WTC11 (cell line): ENCODE measurements around the gene PKN3. TPM values are rescaled to one million over a fixed set of nuclear protein-coding genes. Genes with fewer than 3 reads are reported as not detected.
A peak's percentile ranks its signal among the peaks of the same experiment; 100 is the strongest.

Source experiments
- ATAC-seq: fragments of 200-7000 bp; cut with Tn5 transposase; 2 replicates; pipeline ENCODE4 v1.10.0; 2021; ENCODE audit warnings: mild to moderate bottlenecking, moderate library complexity
- CTCF ChIA-PET: fragments of 300-600 bp; sonication (Branson Sonifier 250); formaldehyde crosslinking; loops from one replicate; lab custom pipeline; 2021; ENCODE audit warnings: antibody characterized with exemption; lab: Charles Lee
- POLR2A ChIA-PET: fragments of 350-600 bp; sonication (Branson Sonifier 250); formaldehyde crosslinking; loops from one replicate; lab custom pipeline; 2021; ENCODE audit warnings: antibody characterized with exemption; lab: Charles Lee
- DNase-seq: peaks from one replicate; pipeline ENCODE4 v3.0.0; 2021; ENCODE audit warnings: low spot score
- H3K27ac Mint-ChIP-seq: 2 replicates; pipeline ENCODE4 v1.8.0; 2021; ENCODE audit warnings: mixed read lengths
- H3K27me3 Mint-ChIP-seq: 2 replicates; pipeline ENCODE4 v1.8.0; 2021; ENCODE audit warnings: low read depth, mild to moderate bottlenecking, moderate library complexity, mixed read lengths
- H3K36me3 Mint-ChIP-seq: 2 replicates; pipeline ENCODE4 v1.8.0; 2021; ENCODE audit warnings: mixed read lengths
- H3K4me1 Mint-ChIP-seq: 2 replicates; pipeline ENCODE4 v1.8.0; 2022; ENCODE audit warnings: mixed read lengths
- H3K4me3 Mint-ChIP-seq: 2 replicates; pipeline ENCODE4 v1.8.0; 2021; ENCODE audit warnings: mild to moderate bottlenecking, moderate library complexity, mixed read lengths
- H3K9me3 Mint-ChIP-seq: 2 replicates; pipeline ENCODE4 v1.8.0; 2021; ENCODE audit warnings: mixed read lengths
- ETV6 ChIP-seq: sonication (generic); formaldehyde crosslinking; IDR thresholded peaks from 2 replicates; pipeline ENCODE4 v1.8.1; 2022; ENCODE audit warnings: mild to moderate bottlenecking, missing genetic modification reagents
- FOXK1 ChIP-seq: sonication (generic); formaldehyde crosslinking; IDR thresholded peaks from 2 replicates; pipeline ENCODE4 v1.8.0; 2022; ENCODE audit warnings: mild to moderate bottlenecking, moderate library complexity, missing genetic modification reagents
- GABPB1 ChIP-seq: sonication (generic); formaldehyde crosslinking; IDR thresholded peaks from 2 replicates; pipeline ENCODE4 v1.8.1; 2023; ENCODE audit warnings: mild to moderate bottlenecking, missing genetic modification reagents
- IRF2 ChIP-seq: sonication (generic); formaldehyde crosslinking; IDR thresholded peaks from 2 replicates; pipeline ENCODE4 v1.8.0; 2022; ENCODE audit warnings: low read depth, missing genetic modification reagents, borderline replicate concordance
- NFE2L1 ChIP-seq: sonication (generic); formaldehyde crosslinking; IDR thresholded peaks from 2 replicates; pipeline ENCODE4 v1.8.1; 2023; ENCODE audit warnings: missing genetic modification reagents
- NFYB ChIP-seq: sonication (generic); formaldehyde crosslinking; conservative IDR thresholded peaks from 2 replicates; pipeline ENCODE4 v1.8.0; 2022; ENCODE audit warnings: low read depth, missing genetic modification reagents
- NR1H2 ChIP-seq: sonication (generic); formaldehyde crosslinking; IDR thresholded peaks from 2 replicates; pipeline ENCODE4 v1.9.0; 2021; ENCODE audit warnings: mild to moderate bottlenecking, moderate library complexity, missing genetic modification reagents
- RELA ChIP-seq: sonication (generic); formaldehyde crosslinking; IDR thresholded peaks from 2 replicates; pipeline ENCODE4 v1.8.1; 2022; ENCODE audit warnings: missing genetic modification reagents, mild to moderate bottlenecking, borderline replicate concordance
- TP53 ChIP-seq: sonication (generic); formaldehyde crosslinking; IDR thresholded peaks from 2 replicates; pipeline ENCODE4 v1.8.1; 2023; ENCODE audit warnings: mild to moderate bottlenecking, missing genetic modification reagents
- ZBTB21 ChIP-seq: sonication (generic); formaldehyde crosslinking; IDR thresholded peaks from 2 replicates; pipeline ENCODE4 v1.8.1; 2023; ENCODE audit warnings: mild to moderate bottlenecking, missing genetic modification reagents, borderline replicate concordance
- ZNF138 ChIP-seq: sonication (generic); formaldehyde crosslinking; conservative IDR thresholded peaks from 2 replicates; pipeline ENCODE4 v1.8.1; 2022; ENCODE audit warnings: mild to moderate bottlenecking, moderate library complexity, missing genetic modification reagents
- ZNF232 ChIP-seq: sonication (generic); formaldehyde crosslinking; IDR thresholded peaks from 2 replicates; pipeline ENCODE4 v1.8.0; 2022; ENCODE audit warnings: mild to moderate bottlenecking, missing genetic modification reagents
- total RNA-seq: library from RNA; stranded (reverse); gene quantifications from 3 replicates; pipeline ENCODE4 v1.2.3, GENCODE V29; 2021
- TF ChIP-seq, protein P1 (sequence below): fragments of 250-450 bp; sonication (Bioruptor Pico); IDR thresholded peaks from 2 replicates; pipeline ENCODE4 v1.9.0; 2021; ENCODE audit warnings: mild to moderate bottlenecking, borderline replicate concordance
- TF ChIP-seq, protein P2 (sequence below): fragments of 250-450 bp; sonication (Bioruptor Pico); IDR thresholded peaks from 2 replicates; pipeline ENCODE4 v1.9.0; 2021; ENCODE audit warnings: mild to moderate bottlenecking
- TF ChIP-seq, protein P3 (sequence below): sonication (generic); formaldehyde crosslinking; IDR thresholded peaks from 2 replicates; pipeline ENCODE4 v1.8.1; 2023; ENCODE audit warnings: mild to moderate bottlenecking, missing genetic modification reagents, moderate library complexity
- TF ChIP-seq, protein P4 (sequence below): sonication (generic); formaldehyde crosslinking; IDR thresholded peaks from 2 replicates; pipeline ENCODE4 v1.8.1; 2023; ENCODE audit warnings: mild to moderate bottlenecking, moderate library complexity, missing genetic modification reagents
- TF ChIP-seq, protein P5 (sequence below): sonication (generic); formaldehyde crosslinking; IDR thresholded peaks from 2 replicates; pipeline ENCODE4 v1.8.0; 2022; ENCODE audit warnings: mild to moderate bottlenecking, missing genetic modification reagents
- TF ChIP-seq, protein P6 (sequence below): sonication (generic); formaldehyde crosslinking; IDR thresholded peaks from 2 replicates; pipeline ENCODE4 v1.8.1; 2022; ENCODE audit warnings: mild to moderate bottlenecking, moderate library complexity, missing genetic modification reagents
- TF ChIP-seq, protein P7 (sequence below): sonication (generic); formaldehyde crosslinking; IDR thresholded peaks from 2 replicates; pipeline ENCODE4 v1.8.0; 2022; ENCODE audit warnings: mild to moderate bottlenecking, missing genetic modification reagents

PKN3 gene
- total RNA-seq, 1 experiment from 2014 or later = 24.1 TPM

DNA sequence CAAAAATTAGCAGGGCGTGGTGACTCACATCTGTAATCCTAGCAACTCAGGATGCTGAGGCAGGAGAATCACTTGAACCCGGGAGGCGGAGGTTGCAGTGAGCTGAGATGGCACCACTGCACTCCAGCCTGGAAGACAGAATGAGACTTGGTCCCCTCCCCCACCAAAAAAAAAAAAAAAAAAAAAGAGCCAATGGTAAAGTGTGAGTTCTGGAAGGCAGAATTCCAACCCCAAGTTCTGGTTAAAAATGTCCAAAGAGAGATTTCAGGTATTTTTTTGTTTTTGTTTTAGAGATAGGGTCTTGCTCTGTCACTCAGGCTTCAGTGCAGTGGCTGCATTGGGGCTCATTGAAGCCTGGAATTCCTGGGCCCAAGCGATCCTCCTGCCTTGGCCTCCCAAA lies 14.8 kb upstream of the PKN3 start (continued):
- TF ChIP-seq, protein P1, sequence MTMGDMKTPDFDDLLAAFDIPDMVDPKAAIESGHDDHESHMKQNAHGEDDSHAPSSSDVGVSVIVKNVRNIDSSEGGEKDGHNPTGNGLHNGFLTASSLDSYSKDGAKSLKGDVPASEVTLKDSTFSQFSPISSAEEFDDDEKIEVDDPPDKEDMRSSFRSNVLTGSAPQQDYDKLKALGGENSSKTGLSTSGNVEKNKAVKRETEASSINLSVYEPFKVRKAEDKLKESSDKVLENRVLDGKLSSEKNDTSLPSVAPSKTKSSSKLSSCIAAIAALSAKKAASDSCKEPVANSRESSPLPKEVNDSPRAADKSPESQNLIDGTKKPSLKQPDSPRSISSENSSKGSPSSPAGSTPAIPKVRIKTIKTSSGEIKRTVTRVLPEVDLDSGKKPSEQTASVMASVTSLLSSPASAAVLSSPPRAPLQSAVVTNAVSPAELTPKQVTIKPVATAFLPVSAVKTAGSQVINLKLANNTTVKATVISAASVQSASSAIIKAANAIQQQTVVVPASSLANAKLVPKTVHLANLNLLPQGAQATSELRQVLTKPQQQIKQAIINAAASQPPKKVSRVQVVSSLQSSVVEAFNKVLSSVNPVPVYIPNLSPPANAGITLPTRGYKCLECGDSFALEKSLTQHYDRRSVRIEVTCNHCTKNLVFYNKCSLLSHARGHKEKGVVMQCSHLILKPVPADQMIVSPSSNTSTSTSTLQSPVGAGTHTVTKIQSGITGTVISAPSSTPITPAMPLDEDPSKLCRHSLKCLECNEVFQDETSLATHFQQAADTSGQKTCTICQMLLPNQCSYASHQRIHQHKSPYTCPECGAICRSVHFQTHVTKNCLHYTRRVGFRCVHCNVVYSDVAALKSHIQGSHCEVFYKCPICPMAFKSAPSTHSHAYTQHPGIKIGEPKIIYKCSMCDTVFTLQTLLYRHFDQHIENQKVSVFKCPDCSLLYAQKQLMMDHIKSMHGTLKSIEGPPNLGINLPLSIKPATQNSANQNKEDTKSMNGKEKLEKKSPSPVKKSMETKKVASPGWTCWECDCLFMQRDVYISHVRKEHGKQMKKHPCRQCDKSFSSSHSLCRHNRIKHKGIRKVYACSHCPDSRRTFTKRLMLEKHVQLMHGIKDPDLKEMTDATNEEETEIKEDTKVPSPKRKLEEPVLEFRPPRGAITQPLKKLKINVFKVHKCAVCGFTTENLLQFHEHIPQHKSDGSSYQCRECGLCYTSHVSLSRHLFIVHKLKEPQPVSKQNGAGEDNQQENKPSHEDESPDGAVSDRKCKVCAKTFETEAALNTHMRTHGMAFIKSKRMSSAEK (CRISPR knock-in tag) = no peak
- TF ChIP-seq NR1H2 (CRISPR knock-in tag) = no peak
- TF ChIP-seq, protein P2, sequence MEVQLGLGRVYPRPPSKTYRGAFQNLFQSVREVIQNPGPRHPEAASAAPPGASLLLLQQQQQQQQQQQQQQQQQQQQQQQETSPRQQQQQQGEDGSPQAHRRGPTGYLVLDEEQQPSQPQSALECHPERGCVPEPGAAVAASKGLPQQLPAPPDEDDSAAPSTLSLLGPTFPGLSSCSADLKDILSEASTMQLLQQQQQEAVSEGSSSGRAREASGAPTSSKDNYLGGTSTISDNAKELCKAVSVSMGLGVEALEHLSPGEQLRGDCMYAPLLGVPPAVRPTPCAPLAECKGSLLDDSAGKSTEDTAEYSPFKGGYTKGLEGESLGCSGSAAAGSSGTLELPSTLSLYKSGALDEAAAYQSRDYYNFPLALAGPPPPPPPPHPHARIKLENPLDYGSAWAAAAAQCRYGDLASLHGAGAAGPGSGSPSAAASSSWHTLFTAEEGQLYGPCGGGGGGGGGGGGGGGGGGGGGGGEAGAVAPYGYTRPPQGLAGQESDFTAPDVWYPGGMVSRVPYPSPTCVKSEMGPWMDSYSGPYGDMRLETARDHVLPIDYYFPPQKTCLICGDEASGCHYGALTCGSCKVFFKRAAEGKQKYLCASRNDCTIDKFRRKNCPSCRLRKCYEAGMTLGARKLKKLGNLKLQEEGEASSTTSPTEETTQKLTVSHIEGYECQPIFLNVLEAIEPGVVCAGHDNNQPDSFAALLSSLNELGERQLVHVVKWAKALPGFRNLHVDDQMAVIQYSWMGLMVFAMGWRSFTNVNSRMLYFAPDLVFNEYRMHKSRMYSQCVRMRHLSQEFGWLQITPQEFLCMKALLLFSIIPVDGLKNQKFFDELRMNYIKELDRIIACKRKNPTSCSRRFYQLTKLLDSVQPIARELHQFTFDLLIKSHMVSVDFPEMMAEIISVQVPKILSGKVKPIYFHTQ (CRISPR knock-in tag) = no peak
- TF ChIP-seq RELA = no peak
- no peak for TF ChIP-seq NFE2L1 (CRISPR knock-in tag)
- TF ChIP-seq, all 79 proteins: peak for 0

DNA sequence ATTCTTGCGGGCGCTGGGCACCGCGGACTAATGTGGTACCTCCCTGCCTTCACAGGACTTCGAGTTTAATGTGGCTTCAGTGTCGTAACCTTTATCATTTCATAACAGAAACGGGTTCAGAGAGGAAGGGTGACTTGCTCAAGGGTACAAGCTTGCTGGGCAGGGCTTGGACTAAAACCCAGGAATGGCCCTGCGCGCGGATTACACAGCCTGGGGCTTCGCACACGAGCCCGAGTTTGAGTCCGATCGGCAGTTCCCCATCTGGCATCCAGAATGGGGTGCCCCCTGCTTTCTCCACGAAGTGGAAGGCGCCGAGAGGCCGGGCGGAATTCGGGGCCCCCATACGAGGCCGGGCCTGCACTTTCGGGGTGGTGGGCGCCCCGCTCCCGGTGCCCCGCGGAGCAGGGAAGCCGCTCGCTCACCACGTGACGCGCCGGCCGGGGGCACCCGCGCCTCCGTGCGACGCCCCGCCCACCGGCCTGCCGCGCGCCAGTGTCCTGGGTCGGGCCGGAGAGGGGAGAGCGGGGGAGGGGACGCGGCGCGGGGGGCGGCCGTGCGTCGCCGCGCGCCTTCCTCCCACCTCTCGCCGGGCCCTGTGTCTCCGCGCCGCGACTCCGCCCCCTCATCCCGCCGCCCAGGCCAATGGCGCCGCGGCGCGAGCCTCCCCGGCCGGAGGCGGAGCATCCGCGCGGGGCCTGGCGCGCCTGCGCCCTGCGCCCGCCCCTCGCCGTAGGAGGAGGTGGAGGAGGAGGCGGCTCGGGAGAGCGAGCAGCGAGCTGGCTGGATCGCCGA lies 13.6 kb upstream of the PKN3 start, which contains the start of gene SET:
SET (plus strand) TSS at position 722 of the 792 bp plus-strand sequence. CDS start 361 bp downstream, outside the sequence.
- Mint-ChIP-seq H3K9me3 (no peaks in the 10 kb centered on the region), H3K4me3 (peak within 1 kb of the TSS; percentile 96), H3K27ac (peak within 1 kb of the TSS; percentile 98), H3K36me3 (peaks cover 52% of the 10 kb centered on the region), H3K4me1 (peaks cover 57% of the 10 kb centered on the region), H3K27me3 (no peaks in the 10 kb centered on the region; the same call in 1 of the 2 replicates)
- DNase-seq (peak; percentile 93), ATAC-seq (peak; percentile 84)
- POLR2A ChIA-PET = interaction anchor here (1.0 kb wide), 2 partner anchors 9 to 136 kb away, joined by 3 to 5 read pairs; partner anchors contain the start of gene SPTAN1
- CTCF ChIA-PET = interaction anchor here (1.0 to 2.1 kb wide), 4 partner anchors 13 to 53 kb away, joined by 4 to 10 read pairs (median 6); partner anchors contain the start of gene PKN3
- TF ChIP-seq FOXK1 (CRISPR knock-in tag) (peak; percentile 61), ETV6 (CRISPR knock-in tag) (peak; percentile 55; the same call in 1 of the 2 replicates), GABPB1 (CRISPR knock-in tag) (peak; percentile 51; the same call in 1 of the 2 replicates), ZNF232 (CRISPR knock-in tag) (peak; percentile 15; the same call in 1 of the 2 replicates), ZNF138 (CRISPR knock-in tag) (no peak), NFYB (CRISPR knock-in tag) (peak; percentile 33; the same call in 1 of the 2 replicates), NR1H2 (CRISPR knock-in tag) (no peak), ZBTB21 (CRISPR knock-in tag) (no peak), TP53 (CRISPR knock-in tag) (no peak), IRF2 (CRISPR knock-in tag) (no peak)
- TF ChIP-seq, protein P3, sequence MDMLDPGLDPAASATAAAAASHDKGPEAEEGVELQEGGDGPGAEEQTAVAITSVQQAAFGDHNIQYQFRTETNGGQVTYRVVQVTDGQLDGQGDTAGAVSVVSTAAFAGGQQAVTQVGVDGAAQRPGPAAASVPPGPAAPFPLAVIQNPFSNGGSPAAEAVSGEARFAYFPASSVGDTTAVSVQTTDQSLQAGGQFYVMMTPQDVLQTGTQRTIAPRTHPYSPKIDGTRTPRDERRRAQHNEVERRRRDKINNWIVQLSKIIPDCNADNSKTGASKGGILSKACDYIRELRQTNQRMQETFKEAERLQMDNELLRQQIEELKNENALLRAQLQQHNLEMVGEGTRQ (CRISPR knock-in tag) = peak; percentile 97
- TF ChIP-seq, protein P4, sequence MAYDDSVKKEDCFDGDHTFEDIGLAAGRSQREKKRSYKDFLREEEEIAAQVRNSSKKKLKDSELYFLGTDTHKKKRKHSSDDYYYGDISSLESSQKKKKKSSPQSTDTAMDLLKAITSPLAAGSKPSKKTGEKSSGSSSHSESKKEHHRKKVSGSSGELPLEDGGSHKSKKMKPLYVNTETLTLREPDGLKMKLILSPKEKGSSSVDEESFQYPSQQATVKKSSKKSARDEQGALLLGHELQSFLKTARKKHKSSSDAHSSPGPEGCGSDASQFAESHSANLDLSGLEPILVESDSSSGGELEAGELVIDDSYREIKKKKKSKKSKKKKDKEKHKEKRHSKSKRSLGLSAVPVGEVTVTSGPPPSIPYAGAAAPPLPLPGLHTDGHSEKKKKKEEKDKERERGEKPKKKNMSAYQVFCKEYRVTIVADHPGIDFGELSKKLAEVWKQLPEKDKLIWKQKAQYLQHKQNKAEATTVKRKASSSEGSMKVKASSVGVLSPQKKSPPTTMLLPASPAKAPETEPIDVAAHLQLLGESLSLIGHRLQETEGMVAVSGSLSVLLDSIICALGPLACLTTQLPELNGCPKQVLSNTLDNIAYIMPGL (CRISPR knock-in tag) = peak; percentile 72; the same call in 1 of the 2 replicates
- TF ChIP-seq, protein P5, sequence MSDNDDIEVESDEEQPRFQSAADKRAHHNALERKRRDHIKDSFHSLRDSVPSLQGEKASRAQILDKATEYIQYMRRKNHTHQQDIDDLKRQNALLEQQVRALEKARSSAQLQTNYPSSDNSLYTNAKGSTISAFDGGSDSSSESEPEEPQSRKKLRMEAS = peak; percentile 53
- TF ChIP-seq, protein P6, sequence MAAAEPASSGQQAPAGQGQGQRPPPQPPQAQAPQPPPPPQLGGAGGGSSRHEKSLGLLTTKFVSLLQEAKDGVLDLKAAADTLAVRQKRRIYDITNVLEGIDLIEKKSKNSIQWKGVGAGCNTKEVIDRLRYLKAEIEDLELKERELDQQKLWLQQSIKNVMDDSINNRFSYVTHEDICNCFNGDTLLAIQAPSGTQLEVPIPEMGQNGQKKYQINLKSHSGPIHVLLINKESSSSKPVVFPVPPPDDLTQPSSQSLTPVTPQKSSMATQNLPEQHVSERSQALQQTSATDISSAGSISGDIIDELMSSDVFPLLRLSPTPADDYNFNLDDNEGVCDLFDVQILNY (CRISPR knock-in tag) = peak; percentile 86
- TF ChIP-seq, protein P7, sequence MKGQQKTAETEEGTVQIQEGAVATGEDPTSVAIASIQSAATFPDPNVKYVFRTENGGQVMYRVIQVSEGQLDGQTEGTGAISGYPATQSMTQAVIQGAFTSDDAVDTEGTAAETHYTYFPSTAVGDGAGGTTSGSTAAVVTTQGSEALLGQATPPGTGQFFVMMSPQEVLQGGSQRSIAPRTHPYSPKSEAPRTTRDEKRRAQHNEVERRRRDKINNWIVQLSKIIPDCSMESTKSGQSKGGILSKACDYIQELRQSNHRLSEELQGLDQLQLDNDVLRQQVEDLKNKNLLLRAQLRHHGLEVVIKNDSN = peak; percentile 86
- TF ChIP-seq, protein P2 (CRISPR knock-in tag) = no peak
